HG03060 (cell line): ENCODE data around the gene CERS1.

ENCODE experiments used
- ATAC-seq: cut with Tn5 transposase; IDR thresholded peaks from one replicate; pipeline ENCODE4 v1.9.1; 2021; ENCODE audit warnings: low read depth, moderate number of reproducible peaks; ENCODE audit not compliant: unreplicated experiment

CERS1 gene

GRCh38 chr19:18844806-18845329, 51.1 kb downstream of the CERS1 start:
- ATAC-seq: no peak

- ATAC-seq: no peak
Observed at GRCh38 chr19:18843960-18844359, 52.0 kb downstream of the CERS1 start.

- no peak for ATAC-seq
Observed at GRCh38 chr19:18842166-18842565, 53.8 kb downstream of the CERS1 start.

GRCh38 chr19:18841400-18841799, 54.6 kb downstream of the CERS1 start:
- ATAC-seq: no peak

GRCh38 chr19:18840288-18841267, 55.4 kb downstream of the CERS1 start:
- no peak for ATAC-seq

- no peak for ATAC-seq
Observed at GRCh38 chr19:18839465-18840287, 56.3 kb downstream of the CERS1 start.

- ATAC-seq: no peak
Observed at GRCh38 chr19:18834644-18834984, 61.3 kb downstream of the CERS1 start.

GRCh38 chr19:18833849-18834643, 61.9 kb downstream of the CERS1 start:
- no peak for ATAC-seq

GRCh38 chr19:18833141-18833476, 62.8 kb downstream of the CERS1 start:
- no peak for ATAC-seq

GRCh38 chr19:18832306-18833140, 63.4 kb downstream of the CERS1 start:
- ATAC-seq: peak; percentile 17

GRCh38 chr19:18831524-18832305, 64.2 kb downstream of the CERS1 start, which contains the start of gene UPF1:
Gene UPF1, plus strand, starts transcription at chr19:18831959. Its CDS starts 251 bp downstream, at chr19:18832210.
- peak; percentile 54 for ATAC-seq

- ATAC-seq: no peak
Observed at GRCh38 chr19:18830488-18830887, 65.5 kb downstream of the CERS1 start.

- no peak for ATAC-seq
Observed at GRCh38 chr19:18828786-18829185, 67.2 kb downstream of the CERS1 start.
